ENCODE measurements around the gene HPGD.
"Not testable (repeated sequence)": the region's sequence is repeated elsewhere in the genome, so short reads cannot be mapped to it uniquely, and the experiment has no call there.

HPGD gene

DNA sequence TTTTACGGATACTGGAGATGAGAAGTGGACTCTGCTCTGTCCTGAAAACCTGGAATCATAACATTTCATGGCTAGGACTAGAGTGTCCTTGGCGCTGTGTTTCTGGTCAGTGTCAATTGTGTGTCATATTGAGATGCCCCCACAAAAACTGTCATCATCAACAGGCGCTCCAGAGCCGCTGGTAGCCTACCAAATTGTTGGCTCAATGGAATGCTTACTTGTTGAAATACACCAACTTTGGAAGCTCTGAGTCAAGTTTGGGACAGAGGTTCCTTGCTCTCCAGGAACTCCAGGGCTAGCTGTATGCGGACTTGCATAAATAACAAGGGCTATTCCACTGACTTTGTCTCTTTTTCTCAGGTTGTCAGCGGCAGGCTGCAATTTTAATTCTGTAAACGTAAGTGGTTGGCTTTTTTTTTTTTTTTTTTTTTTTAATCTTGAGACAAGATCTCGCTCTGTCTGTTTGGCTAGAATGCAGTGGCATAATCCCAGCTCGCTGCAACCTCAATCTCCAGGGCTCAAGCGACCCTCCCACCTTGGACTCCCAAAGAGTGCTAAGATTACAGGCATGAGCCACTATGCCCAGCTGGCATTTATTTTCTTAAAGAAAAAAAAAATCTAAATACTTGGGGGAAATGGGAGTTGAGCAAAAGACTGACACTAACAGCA, 871 bp upstream of the HPGD start:
- no peak for DNase-seq

GRCh38 chr4:174521800-174522182, 497 bp downstream of the HPGD start:
- peak; percentile 63 for DNase-seq

DNA sequence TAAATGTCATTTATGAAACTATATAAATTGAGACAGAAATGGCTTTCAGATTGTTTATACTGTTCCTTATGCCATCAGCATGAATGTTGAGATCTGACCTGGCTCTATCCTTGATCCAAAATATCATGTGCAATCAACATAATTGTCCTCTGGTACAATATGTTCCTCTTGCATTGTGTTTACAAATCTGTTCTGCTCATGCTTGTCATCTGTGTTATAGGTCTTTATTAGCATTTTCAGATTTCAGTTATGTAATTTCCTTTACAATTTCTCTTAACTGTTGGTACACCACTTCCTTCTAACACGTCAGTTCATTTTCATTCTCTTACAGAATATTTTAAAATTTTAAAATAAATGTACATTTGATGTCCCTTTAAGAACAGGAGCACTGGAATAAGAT, 1.6 kb downstream of the HPGD start:
- no peak for DNase-seq

DNA sequence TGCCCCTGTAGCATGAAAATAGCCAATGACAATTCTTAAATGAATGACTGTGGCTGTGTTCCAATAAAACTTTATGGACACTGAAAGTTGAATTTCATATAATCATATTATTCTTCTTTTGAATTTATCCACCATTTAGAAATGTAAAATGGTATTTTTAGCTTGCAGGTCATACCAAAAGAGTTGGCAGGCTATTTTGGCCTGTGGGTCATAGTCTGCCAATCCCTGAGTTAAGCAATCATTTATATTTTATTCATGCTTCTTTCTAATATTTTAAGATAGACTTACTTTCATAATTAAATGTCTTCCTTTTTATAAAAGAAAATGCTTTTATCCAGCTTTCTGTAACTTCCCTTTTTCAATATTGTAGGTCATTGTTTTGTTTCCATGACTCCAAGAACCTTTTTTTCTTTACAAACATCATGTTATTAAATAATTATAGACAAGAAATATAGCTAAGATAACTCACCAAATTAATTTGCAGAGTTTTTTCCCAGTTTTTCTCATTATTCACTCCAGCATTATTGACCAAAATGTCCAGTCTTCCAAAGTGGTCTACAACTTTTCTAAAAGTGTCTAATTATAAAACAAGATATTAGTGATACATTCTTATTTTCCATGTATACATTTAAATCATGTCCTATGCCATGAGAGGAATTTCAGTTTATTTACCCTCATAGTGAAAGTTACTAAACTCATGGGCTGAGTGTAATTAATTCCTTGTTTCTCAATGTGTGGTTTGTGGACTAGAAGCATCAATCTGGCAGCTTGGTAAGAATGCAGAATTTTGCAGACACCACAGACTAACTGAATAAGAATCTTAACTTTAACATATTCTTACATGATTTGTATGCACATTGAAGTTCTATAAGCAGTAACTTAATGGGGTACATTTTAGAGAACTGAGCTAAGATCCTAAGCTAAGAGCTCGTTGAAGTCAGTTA, 4.5 kb downstream of the HPGD start:
- DNase-seq: no peak

DNA sequence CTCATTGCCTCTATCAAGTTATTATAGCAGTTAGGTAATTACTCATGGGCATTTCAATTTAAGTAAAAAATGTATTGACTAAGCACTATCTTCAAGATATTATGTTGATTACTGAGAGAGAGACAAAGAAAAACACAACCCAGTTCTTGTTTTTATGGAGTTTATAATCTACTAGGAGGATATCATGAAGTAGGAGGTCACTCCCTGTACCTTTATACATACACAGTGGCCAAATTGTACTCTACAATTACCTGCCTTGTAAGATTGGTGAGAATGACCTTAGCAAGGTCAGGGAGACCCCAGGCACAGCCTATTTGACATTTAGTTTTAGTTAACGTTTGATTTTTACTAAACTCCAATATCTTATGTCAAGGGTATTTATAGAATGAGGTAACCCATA, 5.5 kb downstream of the HPGD start:
- no peak for DNase-seq

GRCh38 chr4:174516345-174516744, 5.9 kb downstream of the HPGD start:
- DNase-seq: no peak

GRCh38 chr4:174512745-174513144, 9.5 kb downstream of the HPGD start:
- no peak for DNase-seq

GRCh38 chr4:174505892-174506291, 16.4 kb downstream of the HPGD start:
- no peak for DNase-seq

- no peak for DNase-seq
These were observed 17.3 kb downstream of the HPGD start for GRCh38 chr4:174505007-174505406.

DNA sequence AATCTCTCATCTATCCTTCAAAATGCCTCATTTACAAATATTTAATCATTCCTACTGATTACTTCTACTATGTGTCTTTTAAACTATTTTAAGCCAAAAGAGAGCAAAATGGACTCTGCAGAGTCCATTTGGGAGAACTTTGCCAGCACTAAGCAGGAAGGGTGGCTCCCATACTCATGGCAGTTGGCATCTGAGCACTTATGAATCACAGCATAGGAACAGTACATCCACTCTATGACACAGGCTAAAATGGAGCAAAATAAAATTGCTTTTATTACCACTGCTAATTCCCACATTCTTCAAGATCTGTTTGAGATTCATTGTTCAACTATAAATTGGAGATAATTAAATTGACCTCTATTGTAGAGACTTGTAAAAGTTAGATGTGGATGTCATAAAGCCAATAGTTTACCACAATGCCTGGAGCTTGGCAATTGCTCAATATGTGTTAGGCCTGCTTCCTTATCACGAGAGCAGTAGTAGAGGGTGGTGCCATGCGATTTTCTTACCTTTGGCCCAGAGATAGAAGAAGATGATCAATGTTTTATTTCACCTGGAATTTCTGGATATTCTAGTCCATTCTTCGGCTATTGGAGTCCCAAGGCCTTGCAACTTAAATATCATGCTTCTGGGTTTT, 19.1 kb downstream of the HPGD start:
- DNase-seq: no peak

DNA sequence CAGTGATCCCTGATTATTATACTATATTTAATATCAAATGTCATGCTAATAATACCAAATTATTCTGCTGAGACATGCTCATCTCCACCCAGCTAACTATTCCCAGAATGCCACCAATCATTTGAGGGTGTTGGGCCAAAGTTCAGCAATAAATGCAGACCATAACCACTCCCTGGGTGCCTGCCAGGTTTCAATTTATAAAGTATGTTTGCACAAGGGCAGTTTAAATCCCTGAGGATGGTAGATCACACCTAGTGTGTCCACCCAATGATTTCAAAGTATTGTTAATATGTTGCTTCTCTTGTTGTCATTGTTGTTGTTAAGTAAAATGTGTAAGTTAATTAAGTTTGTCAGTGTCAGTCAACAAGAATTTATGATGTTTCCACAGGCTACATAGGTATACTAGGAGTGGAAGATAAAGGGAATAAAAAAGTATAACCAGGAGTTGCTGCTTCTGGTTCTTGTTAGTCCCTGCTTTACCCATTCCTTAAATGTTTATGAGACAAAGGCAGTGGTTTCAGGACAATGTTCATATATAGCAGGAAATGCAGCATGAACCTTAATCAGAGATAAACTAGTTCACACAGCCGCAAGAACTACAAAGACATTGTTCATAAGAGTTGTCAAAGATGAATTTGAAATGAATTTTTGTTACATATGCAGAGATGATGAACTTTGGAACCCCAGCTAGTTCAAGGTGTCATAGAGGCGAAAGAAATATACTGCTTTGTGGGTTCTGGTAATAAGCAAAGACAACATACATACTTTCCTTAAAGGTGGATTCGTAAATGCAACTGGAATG, 25.5 kb downstream of the HPGD start:
- peak; percentile 34 for DNase-seq

- no peak for DNase-seq
These were observed 26.7 kb downstream of the HPGD start for GRCh38 chr4:174495626-174496025.

DNA sequence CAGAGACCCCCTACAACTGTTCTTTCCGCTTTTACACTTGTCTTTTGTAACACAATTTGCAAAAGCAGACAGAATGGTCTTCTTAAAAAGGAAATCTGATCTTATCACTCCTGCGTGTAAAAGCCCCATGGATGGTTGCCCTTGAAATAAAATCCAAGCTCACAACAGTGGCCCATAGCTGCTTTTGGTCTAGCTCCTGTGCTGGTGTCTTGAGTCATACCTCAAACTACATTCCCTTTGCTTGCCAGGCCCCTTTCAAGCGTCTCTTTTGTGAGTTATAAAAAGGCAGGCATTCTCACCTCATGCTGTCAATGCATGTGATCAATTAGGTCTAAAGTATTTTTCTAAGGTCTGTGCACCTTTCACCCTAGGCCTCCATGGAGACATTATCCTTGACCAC, 27.6 kb downstream of the HPGD start:
- DNase-seq: no peak

DNA sequence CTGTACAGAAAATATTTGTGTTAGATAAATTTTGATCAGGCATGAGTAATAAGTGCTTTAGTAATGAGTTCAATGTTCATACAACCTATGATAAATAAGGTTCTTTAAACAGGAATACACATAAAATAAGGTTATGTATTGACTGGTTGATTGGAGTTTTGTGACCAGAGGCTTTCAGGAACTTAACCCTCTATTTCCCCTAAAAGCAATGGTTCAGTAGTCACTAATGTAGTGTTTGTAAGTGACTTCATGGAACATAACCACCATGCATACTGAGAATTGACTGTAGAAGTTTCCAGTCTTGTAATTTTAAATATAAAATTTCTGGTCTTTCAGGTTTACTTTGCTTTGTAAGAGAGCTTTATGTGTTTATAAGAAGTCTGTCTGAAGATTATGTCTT, 28.1 kb downstream of the HPGD start:
- DNase-seq: no peak

- peak; percentile 10 for DNase-seq
These were observed 31.8 kb downstream of the HPGD start for GRCh38 chr4:174490451-174490961.

GRCh38 chr4:174488368-174488767, 33.9 kb downstream of the HPGD start:
- not testable (repeated sequence) for DNase-seq

GRCh38 chr4:174485025-174485424, 37.3 kb downstream of the HPGD start:
- DNase-seq: no peak

GRCh38 chr4:174483792-174484191, 38.5 kb downstream of the HPGD start:
- DNase-seq: no peak

- no peak for DNase-seq
These were observed 43.1 kb downstream of the HPGD start for GRCh38 chr4:174479140-174479539.

DNA sequence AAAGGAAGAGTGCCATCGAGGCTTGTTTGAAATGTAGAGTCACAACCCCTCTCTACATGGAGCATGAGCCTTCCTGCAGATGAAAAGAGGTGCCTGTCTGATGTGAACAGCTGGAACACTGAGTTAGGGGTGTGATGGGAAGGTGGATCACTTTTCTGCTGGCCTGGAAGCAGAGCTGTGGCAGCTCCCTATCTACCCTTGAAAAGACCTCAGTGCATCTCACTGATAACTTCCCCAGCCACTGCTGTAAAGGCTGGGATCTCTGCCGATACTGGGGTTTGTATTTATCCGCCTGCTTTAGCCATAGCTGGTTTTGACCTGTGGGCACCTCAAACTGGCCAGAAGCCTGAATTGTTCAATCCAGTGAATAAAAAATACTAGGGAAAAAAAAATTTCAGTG, 46.8 kb downstream of the HPGD start:
- no peak for DNase-seq

- DNase-seq: no peak
These were observed 47.7 kb downstream of the HPGD start for GRCh38 chr4:174474457-174475075.

- DNase-seq: no peak
These were observed 55.2 kb downstream of the HPGD start for GRCh38 chr4:174467107-174467506.

Data from DMS53 (cell line).